BE2C (cell line): ENCODE data around the gene DISP2.

Experiments
- DNase-seq: peaks from one replicate; pipeline ENCODE4 v3.0.0-alpha.2; 2020
- H3K27me3 ChIP-seq: fragments of 250-450 bp; sonication (Bioruptor Pico); 2 replicates; pipeline ENCODE4 v1.5.1; 2020; ENCODE audit warnings: mild to moderate bottlenecking
- H3K36me3 ChIP-seq: fragments of 250-450 bp; sonication (Bioruptor Pico); 2 replicates; pipeline ENCODE4 v1.5.1; 2020; ENCODE audit warnings: mild to moderate bottlenecking
- H3K4me1 ChIP-seq: fragments of 250-450 bp; sonication (Bioruptor Pico); 2 replicates; pipeline ENCODE4 v1.5.1; 2020
- H3K4me3 ChIP-seq: 2 replicates; pipeline ENCODE4 v1.5.1; 2011; ENCODE audit warnings: low read depth, low read length
- H3K9me3 ChIP-seq: fragments of 250-450 bp; sonication (Bioruptor Pico); 2 replicates; pipeline ENCODE4 v1.5.1; 2020
- TF ChIP-seq, protein P1 (sequence below): IDR thresholded peaks from 2 replicates; pipeline ENCODE4 v1.5.1; 2012; ENCODE audit warnings: mild to moderate bottlenecking, low read depth, low read length

The DISP2 gene

DNA sequence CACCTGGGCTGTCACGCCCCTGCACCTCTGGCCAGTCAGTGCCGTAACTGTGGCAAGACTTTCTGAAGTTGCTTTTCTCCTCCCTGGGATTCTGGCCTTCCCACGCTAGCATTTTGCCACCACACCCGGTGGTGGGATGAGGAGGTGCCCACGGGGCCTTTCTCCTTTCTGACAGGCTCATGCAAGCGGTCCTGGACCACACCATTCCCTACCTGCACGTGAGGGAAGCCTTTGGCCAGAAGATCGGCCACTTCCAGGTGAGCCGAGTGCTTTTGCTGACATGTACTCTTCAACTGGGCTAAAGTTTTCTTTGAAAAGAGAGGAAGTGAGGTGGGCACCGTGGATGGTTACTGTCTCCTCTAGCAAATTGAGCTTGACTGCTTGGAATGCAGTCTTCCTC, 57.2 kb downstream of the DISP2 start:
- no peaks in the 10 kb centered on the region for H3K27me3 ChIP-seq
- H3K4me1 ChIP-seq: peaks cover 3% of the 10 kb centered on the region; the same call in 1 of the 2 replicates
- H3K9me3 ChIP-seq: no peaks in the 10 kb centered on the region
- TF ChIP-seq, protein P1, sequence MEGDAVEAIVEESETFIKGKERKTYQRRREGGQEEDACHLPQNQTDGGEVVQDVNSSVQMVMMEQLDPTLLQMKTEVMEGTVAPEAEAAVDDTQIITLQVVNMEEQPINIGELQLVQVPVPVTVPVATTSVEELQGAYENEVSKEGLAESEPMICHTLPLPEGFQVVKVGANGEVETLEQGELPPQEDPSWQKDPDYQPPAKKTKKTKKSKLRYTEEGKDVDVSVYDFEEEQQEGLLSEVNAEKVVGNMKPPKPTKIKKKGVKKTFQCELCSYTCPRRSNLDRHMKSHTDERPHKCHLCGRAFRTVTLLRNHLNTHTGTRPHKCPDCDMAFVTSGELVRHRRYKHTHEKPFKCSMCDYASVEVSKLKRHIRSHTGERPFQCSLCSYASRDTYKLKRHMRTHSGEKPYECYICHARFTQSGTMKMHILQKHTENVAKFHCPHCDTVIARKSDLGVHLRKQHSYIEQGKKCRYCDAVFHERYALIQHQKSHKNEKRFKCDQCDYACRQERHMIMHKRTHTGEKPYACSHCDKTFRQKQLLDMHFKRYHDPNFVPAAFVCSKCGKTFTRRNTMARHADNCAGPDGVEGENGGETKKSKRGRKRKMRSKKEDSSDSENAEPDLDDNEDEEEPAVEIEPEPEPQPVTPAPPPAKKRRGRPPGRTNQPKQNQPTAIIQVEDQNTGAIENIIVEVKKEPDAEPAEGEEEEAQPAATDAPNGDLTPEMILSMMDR: no peak
- DNase-seq: no peak
- no peak overlapping the region for H3K4me3 ChIP-seq
- peaks cover 63% of the 10 kb centered on the region for H3K36me3 ChIP-seq

- Histone ChIP-seq H3K4me3 (no peak overlapping the region), H3K36me3 (peaks cover 54% of the 10 kb centered on the region), H3K9me3 (no peaks in the 10 kb centered on the region), H3K27me3 (no peaks in the 10 kb centered on the region), H3K4me1 (peaks cover 12% of the 10 kb centered on the region)
- TF ChIP-seq, protein P1: no peak
- DNase-seq: no peak
These were observed 58.0 kb downstream of the DISP2 start for GRCh38 chr15:40416056-40416455.

DNA sequence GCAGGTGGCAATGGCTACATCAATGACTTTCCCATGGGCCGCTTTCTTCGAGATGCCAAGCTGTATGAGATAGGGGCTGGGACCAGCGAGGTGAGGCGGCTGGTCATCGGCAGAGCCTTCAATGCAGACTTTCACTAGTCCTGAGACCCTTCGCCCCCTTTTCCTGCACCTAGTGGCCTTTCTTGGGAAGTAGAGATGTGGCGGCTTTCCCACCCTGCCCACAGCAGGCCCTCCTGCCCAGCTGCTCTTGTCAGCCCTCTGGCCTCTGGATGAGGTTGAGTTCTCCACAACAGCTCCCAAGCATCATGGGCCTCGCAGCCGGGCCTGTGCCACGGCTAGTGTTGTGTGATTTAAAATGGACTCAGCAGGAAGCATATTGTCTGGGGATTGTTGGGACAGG, 60.1 kb downstream of the DISP2 start:
- Histone ChIP-seq H3K4me3 (no peak overlapping the region), H3K9me3 (no peaks in the 10 kb centered on the region), H3K4me1 (peaks cover 19% of the 10 kb centered on the region), H3K36me3 (peaks cover 37% of the 10 kb centered on the region), H3K27me3 (no peaks in the 10 kb centered on the region)
- no peak for DNase-seq
- TF ChIP-seq, protein P1: no peak

DNA sequence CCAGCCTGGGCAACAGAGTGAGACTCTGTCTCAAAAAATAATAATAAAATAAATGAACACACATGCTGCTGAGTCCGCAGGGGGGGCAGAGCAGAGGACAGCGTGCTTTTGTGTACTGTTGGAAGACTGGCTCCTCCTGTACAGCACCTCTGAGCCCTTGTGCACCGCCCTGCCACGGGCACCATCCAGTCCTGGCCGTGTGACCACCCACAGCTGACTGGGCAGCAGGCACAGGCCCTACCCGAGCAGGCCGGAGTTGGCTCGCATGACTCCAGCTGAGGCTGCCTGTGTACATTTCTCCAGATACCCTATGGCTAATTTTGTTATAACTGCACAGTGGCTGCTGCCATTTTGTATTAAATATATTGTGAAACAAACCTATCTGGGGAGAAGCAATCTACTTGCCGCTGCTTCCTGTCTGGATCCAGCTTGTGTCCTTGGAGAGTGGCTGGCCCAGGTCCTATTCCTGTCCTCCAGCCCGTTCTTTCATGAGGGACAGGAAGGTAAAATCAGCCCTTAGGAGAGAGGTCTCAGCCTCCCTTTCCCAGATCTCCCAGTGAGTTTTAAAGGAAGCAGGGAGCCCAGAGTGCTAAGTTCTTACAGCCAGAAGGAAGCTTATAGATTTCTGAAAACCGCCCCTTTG, 62.2 kb downstream of the DISP2 start:
- Histone ChIP-seq H3K4me1 (peaks cover 19% of the 10 kb centered on the region), H3K4me3 (no peak overlapping the region), H3K9me3 (no peaks in the 10 kb centered on the region), H3K36me3 (peaks cover 21% of the 10 kb centered on the region), H3K27me3 (no peaks in the 10 kb centered on the region)
- peak; percentile 36 for DNase-seq
- TF ChIP-seq, protein P1: no peak

DNA sequence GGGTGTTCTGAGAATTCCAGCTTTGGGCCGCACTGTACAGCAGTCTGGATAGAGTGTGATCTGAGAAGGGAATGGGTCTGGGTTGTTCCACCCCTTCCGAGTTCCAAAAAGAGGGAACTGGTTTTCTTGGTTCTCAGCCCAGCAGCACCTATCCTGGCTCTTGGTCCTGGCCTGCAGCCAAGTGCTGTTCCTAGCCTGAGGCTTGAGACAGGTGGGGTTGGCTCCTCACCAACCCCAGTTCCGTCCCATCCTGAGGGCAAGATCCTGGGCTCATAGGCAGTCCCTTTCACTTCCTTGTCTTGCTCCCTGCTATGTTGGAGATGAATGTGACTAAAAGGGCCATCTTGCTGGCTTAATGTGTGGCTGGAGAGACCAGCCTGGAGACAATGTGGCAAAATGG, 62.8 kb downstream of the DISP2 start:
- Histone ChIP-seq H3K36me3 (peaks cover 15% of the 10 kb centered on the region), H3K9me3 (no peaks in the 10 kb centered on the region), H3K4me3 (no peak overlapping the region), H3K4me1 (peaks cover 19% of the 10 kb centered on the region), H3K27me3 (no peaks in the 10 kb centered on the region)
- DNase-seq: no peak
- TF ChIP-seq, protein P1: no peak

- no peaks in the 10 kb centered on the region for H3K27me3 ChIP-seq
- TF ChIP-seq, protein P1: peak; percentile 92
- peak; percentile 89 for DNase-seq
- no peaks in the 10 kb centered on the region for H3K9me3 ChIP-seq
- H3K36me3 ChIP-seq: peaks cover 10% of the 10 kb centered on the region
- peak overlapping the region; percentile 37 for H3K4me3 ChIP-seq
- H3K4me1 ChIP-seq: peaks cover 19% of the 10 kb centered on the region
These were observed 63.5 kb downstream of the DISP2 start for GRCh38 chr15:40421246-40422157.
